C4-2B (cell line): ENCODE results near the gene LHFPL6.

Experiments used
- ZFX ChIP-seq: fragments of 450-650 bp; IDR thresholded peaks from 2 replicates; pipeline ENCODE4 v1.6.1; 2017
- TF ChIP-seq, protein P1 (sequence below): fragments of 450-650 bp; conservative IDR thresholded peaks from 2 replicates; pipeline ENCODE4 v1.5.1; 2017; ENCODE audit warnings: mild to moderate bottlenecking

- TF ChIP-seq, protein P1, sequence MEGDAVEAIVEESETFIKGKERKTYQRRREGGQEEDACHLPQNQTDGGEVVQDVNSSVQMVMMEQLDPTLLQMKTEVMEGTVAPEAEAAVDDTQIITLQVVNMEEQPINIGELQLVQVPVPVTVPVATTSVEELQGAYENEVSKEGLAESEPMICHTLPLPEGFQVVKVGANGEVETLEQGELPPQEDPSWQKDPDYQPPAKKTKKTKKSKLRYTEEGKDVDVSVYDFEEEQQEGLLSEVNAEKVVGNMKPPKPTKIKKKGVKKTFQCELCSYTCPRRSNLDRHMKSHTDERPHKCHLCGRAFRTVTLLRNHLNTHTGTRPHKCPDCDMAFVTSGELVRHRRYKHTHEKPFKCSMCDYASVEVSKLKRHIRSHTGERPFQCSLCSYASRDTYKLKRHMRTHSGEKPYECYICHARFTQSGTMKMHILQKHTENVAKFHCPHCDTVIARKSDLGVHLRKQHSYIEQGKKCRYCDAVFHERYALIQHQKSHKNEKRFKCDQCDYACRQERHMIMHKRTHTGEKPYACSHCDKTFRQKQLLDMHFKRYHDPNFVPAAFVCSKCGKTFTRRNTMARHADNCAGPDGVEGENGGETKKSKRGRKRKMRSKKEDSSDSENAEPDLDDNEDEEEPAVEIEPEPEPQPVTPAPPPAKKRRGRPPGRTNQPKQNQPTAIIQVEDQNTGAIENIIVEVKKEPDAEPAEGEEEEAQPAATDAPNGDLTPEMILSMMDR, result no peak
- TF ChIP-seq ZFX, result no peak
Measured at GRCh38 chr13:39531646-39532045, 71.3 kb downstream of the LHFPL6 start.
